ENCODE measurements around the gene ALOX15. TPM values are rescaled to one million over a fixed set of nuclear protein-coding genes. Genes with fewer than 3 reads are reported as not detected.
A peak's percentile ranks its signal among the peaks of the same experiment; 100 is the strongest.
"Not testable (repeated sequence)": the region's sequence is repeated elsewhere in the genome, so short reads cannot be mapped to it uniquely, and the experiment has no call there.

ALOX15 gene
- total RNA-seq, 2 donors from 2014 or later: not detected

DNA sequence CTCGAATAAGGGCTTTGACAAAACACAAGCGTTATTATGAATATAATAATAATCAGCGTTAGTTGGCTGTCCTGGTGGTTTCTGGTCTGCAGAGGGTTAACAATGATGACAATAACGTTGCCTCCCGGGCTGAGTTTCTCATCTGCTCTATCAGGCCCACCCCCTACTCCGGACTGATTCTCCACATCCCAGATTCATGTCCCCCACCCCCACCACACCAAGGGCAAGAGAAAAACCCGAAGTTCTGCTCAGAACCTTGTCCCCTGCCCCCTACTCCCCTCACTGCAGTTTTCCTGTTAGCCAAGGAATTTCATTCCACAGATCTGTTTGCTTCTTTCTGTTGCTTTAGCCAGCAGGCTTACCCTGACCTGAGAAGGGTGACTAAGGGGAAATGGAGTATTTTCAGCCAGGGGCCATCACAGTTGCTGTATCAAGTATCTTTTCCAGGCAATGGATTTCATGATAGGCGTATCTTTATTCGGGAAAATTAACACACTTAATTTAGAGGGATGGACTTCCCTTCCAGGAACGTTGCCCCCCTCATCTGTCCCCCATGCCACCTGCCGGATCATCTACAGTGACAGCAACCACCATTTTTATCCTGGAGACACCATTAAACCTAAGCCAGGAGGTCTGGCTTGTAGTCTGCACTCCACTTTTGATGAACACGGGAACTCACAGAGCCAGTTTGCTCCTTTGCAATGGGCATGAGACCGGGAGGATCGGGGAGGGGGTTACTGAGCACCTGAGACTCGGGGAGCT lies 23.7 kb downstream of the ALOX15 start:
- ATAC-seq: no peak
- Mint-ChIP-seq H3K4me3 (no peak overlapping the region), H3K4me1 (ENCODE audit: low read depth in 2 of 2) (no peaks in the 10 kb centered on the region)

DNA sequence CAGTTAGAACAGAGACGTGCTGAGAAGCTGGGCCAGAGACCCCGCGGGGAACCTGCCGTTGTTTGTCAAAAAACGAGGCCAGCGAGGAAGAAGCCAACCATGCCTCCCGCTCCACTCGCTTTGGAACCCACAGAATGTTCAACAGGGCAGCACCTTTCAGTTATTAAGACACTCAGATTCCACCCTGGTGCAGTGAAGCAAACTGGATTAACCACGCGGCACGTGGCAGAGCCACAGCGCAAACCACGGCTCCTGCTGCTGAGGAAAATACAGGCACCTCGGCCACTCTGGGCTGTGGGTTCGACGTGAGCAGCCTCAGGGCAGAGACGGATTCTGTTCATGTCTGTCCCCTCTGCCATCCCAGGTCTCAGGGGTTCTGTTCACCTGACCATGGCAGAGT lies 24.4 kb downstream of the ALOX15 start:
- H3K9me3 Mint-ChIP-seq: no peaks in the 10 kb centered on the region
- H3K36me3 Mint-ChIP-seq: no peaks in the 10 kb centered on the region
- H3K4me3 Mint-ChIP-seq: no peak overlapping the region
- peaks cover 5 to 13% of the 10 kb centered on the region in 2 donors for H3K27me3 Mint-ChIP-seq
- no peaks in the 10 kb centered on the region for H3K4me1 Mint-ChIP-seq (ENCODE audit: low read depth in 2 of 2)
- no peak for ATAC-seq
- H3K27ac Mint-ChIP-seq: no peak overlapping the region
- DNase-seq (ENCODE audit: low spot score): no peak

More for the DNA sequence above, 23.7 kb downstream of the ALOX15 start:
- no peak for DNase-seq (ENCODE audit: low spot score)
- Mint-ChIP-seq H3K9me3 (no peaks in the 10 kb centered on the region), H3K27ac (no peak overlapping the region), H3K27me3 (peaks cover 5 to 13% of the 10 kb centered on the region in 2 donors), H3K36me3 (no peaks in the 10 kb centered on the region)

DNA sequence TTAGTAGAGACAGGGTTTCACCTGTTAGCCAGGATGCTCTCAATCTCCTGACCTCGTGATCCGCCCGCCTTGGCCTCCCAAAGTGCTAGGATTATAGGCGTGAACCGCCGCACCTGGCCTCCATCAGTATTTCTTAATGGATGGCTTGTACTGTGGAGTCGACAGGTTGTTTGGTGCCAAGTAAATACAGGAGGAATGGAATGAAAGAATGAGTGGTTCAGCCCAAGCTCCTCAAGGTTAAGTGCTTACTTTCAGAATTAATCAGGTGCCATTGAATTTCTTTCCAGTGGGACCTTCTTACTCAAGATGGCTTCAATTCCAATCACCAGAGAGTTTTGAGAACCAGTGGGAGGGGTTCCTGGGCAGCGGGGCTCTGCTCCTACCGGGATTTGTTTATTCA lies 25.0 kb downstream of the ALOX15 start:
- Mint-ChIP-seq H3K27ac (no peak overlapping the region), H3K36me3 (no peaks in the 10 kb centered on the region), H3K4me1 (ENCODE audit: low read depth in 2 of 2) (no peaks in the 10 kb centered on the region), H3K9me3 (no peaks in the 10 kb centered on the region), H3K4me3 (no peak overlapping the region), H3K27me3 (peaks cover 5 to 15% of the 10 kb centered on the region in 2 donors)
- DNase-seq (ENCODE audit: low spot score) (no peak), ATAC-seq (no peak)

DNA sequence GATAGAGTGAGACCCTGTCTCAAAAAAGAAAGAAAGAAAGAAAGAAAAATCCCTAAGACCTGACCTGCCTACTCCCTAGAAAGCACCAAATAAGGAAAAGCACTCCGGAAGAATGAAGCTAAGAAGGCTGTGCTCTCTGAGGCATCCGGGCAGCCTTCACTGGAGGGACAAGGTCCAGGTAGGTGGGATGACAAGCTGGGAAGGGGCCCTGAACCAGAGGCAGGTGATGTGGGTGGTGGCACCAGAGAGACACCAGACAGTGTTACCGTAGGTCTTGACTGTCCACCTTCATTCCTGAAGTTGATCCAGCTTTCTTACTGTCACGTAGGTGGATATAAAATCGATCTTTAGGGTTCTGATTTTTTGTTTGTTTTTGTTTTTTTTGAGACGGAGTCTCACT lies 30.8 kb downstream of the ALOX15 start:
- no peaks in the 10 kb centered on the region for H3K9me3 Mint-ChIP-seq

DNA sequence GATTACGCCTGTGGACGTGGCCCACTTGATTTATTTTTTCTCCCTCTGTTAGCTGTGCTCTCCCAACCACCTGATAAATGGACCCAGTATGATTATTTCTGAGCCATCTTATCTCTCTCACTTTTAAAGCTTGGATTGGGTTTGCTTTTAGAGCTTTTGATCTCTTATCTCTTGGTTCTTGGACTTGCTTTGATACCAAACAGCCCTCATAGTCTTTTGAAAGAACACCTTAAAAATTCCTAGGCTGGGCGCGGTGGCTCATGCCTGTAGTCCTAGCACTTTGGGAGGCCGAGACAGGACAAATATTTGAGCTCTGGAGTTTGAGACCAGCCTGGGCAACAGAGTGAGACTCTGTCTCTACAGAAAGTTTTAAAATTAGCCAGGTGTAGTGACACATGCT lies 31.3 kb downstream of the ALOX15 start:
- H3K27ac Mint-ChIP-seq: no peak overlapping the region
- no peaks in the 10 kb centered on the region for H3K36me3 Mint-ChIP-seq
- ATAC-seq (no peak), DNase-seq (ENCODE audit: low spot score) (no peak)
- no peaks in the 10 kb centered on the region for H3K4me1 Mint-ChIP-seq (ENCODE audit: low read depth in 2 of 2)
- H3K9me3 Mint-ChIP-seq: no peaks in the 10 kb centered on the region
- H3K4me3 Mint-ChIP-seq: no peak overlapping the region
- H3K27me3 Mint-ChIP-seq: peaks cover 17 to 31% of the 10 kb centered on the region in 2 donors

More for the DNA sequence above, 30.8 kb downstream of the ALOX15 start:
- Mint-ChIP-seq H3K4me1 (ENCODE audit: low read depth in 2 of 2) (no peaks in the 10 kb centered on the region), H3K36me3 (no peaks in the 10 kb centered on the region), H3K4me3 (no peak overlapping the region), H3K27ac (no peak overlapping the region), H3K27me3 (peaks cover 19 to 35% of the 10 kb centered on the region in 2 donors)
- DNase-seq (ENCODE audit: low spot score): no peak
- ATAC-seq: no peak

DNA sequence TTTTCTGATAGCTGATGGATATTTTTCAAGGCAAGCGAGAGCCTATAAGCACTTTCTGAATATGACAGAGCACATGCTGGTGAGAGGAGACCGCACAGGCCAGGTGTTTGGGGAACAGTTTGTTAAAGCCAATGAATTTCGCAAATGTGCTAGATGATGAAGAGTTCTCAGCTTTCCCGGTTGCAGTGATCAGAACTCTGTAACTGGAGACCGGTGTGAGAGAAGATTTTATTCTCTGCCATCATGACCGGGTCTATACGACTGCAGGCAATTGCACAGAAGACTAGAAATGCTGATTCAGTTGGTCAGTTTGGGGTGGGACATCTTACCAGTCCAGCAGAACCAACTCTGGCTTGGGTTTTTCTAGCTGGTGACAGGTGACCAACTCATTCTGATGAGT lies 31.7 kb downstream of the ALOX15 start:
- Mint-ChIP-seq H3K4me1 (ENCODE audit: low read depth in 2 of 2) (no peaks in the 10 kb centered on the region), H3K9me3 (no peaks in the 10 kb centered on the region), H3K27ac (no peak overlapping the region), H3K27me3 (peaks cover 17 to 31% of the 10 kb centered on the region in 2 donors), H3K4me3 (no peak overlapping the region), H3K36me3 (no peaks in the 10 kb centered on the region)
- ATAC-seq: no peak
- DNase-seq (ENCODE audit: low spot score): no peak

DNA sequence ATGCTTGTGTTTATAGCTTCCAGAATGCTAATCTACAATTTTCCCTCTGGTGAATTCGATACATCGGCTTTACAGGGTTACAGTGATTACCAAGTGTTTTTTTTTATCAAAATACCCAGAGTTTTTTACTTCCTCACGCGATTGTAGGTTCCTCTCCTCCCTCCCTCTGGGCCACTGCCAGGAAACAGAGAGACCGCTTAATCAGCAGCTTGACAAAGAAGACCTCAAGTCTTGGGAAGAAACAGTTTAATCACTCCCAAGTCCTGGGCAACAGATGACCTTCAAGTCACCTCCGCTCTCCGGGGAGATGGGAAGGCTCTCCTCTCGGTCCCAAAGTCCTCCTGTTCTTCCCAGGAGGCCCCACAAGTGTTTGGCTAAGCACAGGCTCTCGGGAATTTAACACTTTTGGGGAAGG lies 33.7 kb downstream of the ALOX15 start:
- no peak overlapping the region for H3K27ac Mint-ChIP-seq
- no peak for DNase-seq (ENCODE audit: low spot score)
- H3K9me3 Mint-ChIP-seq: no peaks in the 10 kb centered on the region
- H3K4me3 Mint-ChIP-seq: no peak overlapping the region
- ATAC-seq: no peak
- H3K36me3 Mint-ChIP-seq: no peaks in the 10 kb centered on the region
- H3K4me1 Mint-ChIP-seq (ENCODE audit: low read depth in 2 of 2): no peaks in the 10 kb centered on the region
- peaks cover 17 to 25% of the 10 kb centered on the region in 2 donors for H3K27me3 Mint-ChIP-seq

DNA sequence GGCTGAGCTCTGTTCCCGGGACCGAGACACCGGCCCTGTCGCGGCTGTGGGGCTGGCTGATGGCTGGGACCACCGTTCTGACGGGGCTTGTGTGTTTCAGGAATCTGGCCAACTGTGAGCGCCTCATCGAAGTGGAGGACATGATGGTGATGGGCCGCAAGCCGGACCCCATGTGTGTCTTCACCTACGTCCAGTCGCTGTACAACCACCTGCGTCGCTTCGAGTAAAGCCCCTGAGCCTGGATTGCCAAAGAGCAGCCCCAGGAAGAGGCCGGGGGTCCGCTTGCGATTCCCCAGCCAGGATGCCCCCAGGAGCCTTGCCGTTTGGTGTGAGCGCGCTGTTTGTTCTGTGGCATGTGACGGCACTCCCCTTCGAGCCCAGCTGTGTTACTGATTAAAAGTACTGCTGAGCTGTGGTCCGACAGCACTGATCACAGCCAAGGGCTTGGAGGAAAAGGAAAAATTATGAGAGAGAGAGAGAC lies 34.2 kb downstream of the ALOX15 start:
- H3K27me3 Mint-ChIP-seq: peaks cover 17 to 25% of the 10 kb centered on the region in 2 donors
- DNase-seq (ENCODE audit: low spot score): no peak
- no peak overlapping the region for H3K27ac Mint-ChIP-seq
- no peaks in the 10 kb centered on the region for H3K36me3 Mint-ChIP-seq
- no peak overlapping the region for H3K4me3 Mint-ChIP-seq
- ATAC-seq: no peak
- H3K4me1 Mint-ChIP-seq (ENCODE audit: low read depth in 2 of 2): no peaks in the 10 kb centered on the region
- H3K9me3 Mint-ChIP-seq: no peaks in the 10 kb centered on the region

DNA sequence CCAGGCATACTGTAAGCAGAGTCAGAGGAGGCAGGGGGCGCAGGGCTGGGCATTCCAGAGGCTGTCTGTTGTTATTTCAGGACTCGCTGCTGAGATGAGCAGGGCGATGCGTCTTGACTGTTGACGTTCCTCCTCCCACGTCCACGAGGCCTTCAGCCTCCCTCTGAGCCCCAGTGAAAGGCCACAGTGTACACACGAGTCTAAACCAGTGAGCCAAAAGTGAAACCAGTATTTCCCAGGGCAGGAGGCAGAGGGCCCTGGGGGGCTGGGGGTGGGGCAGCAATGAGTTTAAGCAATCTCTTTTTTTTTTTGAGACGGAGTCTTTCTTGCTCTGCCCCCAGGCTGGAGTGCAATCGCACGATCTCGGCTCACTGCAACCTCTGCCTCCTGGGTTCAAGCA lies 35.7 kb downstream of the ALOX15 start:
- H3K4me3 Mint-ChIP-seq: no peak overlapping the region
- H3K4me1 Mint-ChIP-seq (ENCODE audit: low read depth in 2 of 2): no peaks in the 10 kb centered on the region
- ATAC-seq: no peak
- no peak for DNase-seq (ENCODE audit: low spot score)
- no peaks in the 10 kb centered on the region for H3K9me3 Mint-ChIP-seq
- H3K27ac Mint-ChIP-seq: no peak overlapping the region
- H3K36me3 Mint-ChIP-seq: no peaks in the 10 kb centered on the region
- H3K27me3 Mint-ChIP-seq: peaks cover 14 to 18% of the 10 kb centered on the region in 2 donors

DNA sequence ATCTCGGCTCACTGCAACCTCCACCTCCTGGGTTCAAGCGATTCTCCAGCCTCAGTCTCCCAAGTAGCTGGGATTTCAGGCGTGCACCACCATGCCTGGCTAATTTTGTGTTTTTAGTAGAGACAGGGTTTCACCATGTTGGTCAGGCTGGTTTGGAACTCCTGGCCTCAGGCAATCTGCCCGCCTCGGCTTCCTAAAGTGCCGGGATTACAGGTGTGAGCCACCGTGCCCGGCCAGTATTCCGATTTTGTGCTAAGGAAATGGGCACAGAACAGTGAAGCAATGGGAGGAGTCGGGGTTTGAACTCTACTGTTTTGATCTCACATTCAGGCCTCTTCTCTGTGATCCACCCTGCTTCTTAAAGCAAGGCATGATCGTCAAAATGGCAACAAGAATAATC lies 36.7 kb downstream of the ALOX15 start:
- not testable (repeated sequence) for ATAC-seq; H3K27ac Mint-ChIP-seq; H3K9me3 Mint-ChIP-seq; DNase-seq (ENCODE audit: low spot score); H3K4me3 Mint-ChIP-seq; H3K4me1 Mint-ChIP-seq (ENCODE audit: low read depth in 2 of 2); H3K36me3 Mint-ChIP-seq
- H3K27me3 Mint-ChIP-seq: peaks cover 14 to 16% of the 10 kb centered on the region in 2 donors

DNA sequence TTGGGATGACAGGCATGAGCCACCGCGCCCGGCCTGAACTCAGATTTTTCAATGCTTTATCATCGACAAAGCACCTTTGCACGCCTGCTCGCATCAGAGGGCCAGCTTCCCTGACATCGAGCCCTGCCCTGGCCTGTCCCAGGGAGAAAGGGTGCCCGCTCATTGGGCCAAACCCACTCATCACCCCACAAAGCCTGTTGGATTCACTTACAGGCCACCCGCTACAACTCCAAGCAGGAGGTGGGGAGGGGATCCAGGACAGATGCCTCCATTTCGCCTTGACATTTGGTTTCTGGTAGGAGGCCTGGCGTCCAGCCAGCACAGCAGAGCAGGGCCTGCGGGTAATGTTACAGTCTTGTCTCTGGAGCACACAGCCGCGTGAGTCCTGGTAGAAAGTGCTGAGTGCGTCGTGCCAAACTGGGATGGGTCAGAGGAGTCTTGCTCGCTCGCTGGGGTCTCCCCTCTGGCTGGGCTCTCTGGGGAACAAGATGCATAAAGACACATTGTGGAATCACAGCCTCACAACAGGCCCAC lies 37.3 kb downstream of the ALOX15 start:
- no peak overlapping the region for H3K4me3 Mint-ChIP-seq
- no peaks in the 10 kb centered on the region for H3K36me3 Mint-ChIP-seq
- ATAC-seq: no peak
- no peak for DNase-seq (ENCODE audit: low spot score)
- no peaks in the 10 kb centered on the region for H3K4me1 Mint-ChIP-seq (ENCODE audit: low read depth in 2 of 2)
- peaks cover 10 to 11% of the 10 kb centered on the region in 2 donors for H3K27me3 Mint-ChIP-seq
- no peak overlapping the region for H3K27ac Mint-ChIP-seq
- H3K9me3 Mint-ChIP-seq: no peaks in the 10 kb centered on the region

DNA sequence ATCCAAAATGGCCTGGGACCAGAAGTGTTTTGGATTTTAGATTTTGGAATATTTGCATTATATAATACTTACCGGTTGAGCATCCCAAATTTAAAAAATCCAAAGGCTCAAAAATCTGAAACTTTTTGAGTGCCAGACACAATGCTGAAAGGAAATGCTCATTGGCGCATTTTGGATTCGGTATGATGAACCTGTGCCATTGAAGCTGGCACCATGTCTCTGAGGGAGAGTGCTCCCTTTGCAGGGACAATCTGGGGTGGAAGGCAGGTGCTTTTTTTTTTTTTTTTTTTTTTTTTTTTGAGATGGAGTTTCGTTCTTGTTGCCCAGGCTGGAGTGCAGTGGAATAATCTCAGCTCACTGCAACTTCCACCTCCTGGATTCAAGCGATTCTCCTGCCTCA lies 39.4 kb downstream of the ALOX15 start:
- H3K27me3 Mint-ChIP-seq: peaks cover 0 to 6% of the 10 kb centered on the region in 2 donors
- H3K4me3 Mint-ChIP-seq: no peak overlapping the region
- DNase-seq (ENCODE audit: low spot score): no peak
- H3K9me3 Mint-ChIP-seq: no peaks in the 10 kb centered on the region
- no peak for ATAC-seq
- H3K4me1 Mint-ChIP-seq (ENCODE audit: low read depth in 2 of 2): no peaks in the 10 kb centered on the region
- H3K36me3 Mint-ChIP-seq: no peaks in the 10 kb centered on the region
- H3K27ac Mint-ChIP-seq: no peak overlapping the region

DNA sequence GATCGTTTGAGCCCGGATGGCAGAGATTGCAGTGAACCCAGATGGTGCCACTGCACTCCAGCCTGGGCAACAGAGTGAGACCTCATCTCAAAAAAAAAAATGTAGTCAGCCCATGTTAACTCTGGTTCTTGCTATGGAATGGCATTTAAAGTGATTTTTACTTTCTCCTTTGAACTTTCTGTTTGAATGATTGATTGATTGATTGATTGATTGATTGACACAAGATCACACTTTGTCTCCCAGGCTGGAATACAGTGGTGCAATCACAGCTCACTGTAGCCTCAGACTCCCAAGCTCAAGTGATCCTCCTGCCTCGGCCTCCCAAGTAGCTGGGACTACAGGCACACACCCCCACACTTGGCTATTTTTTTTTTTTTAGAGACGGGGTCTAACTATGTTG lies 40.2 kb downstream of the ALOX15 start:
- Mint-ChIP-seq H3K9me3 (no peaks in the 10 kb centered on the region), H3K36me3 (no peaks in the 10 kb centered on the region), H3K4me3 (no peak overlapping the region), H3K4me1 (ENCODE audit: low read depth in 2 of 2) (no peaks in the 10 kb centered on the region), H3K27me3 (peaks cover 0 to 7% of the 10 kb centered on the region in 2 donors), H3K27ac (no peak overlapping the region)
- ATAC-seq (no peak), DNase-seq (ENCODE audit: low spot score) (no peak)

DNA sequence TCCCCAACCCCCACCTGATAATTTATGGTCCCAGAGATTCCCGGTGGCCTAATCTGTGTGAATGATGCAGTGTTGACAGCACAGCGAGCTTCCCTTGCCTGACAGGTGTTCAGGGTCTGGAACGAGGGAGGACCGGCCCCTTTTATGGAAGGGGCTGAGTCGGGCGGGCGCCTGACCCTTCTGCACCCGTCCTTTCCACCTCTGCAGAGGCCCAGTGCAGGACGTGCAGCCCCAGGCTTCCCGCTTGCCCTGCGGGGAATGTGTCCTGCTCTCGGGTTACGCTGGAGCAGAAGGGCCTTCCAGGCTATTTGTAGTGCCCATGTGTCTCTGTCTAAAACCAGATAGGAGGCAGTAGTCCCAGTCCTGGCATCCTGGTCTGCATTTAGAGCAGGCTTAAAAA lies 40.9 kb downstream of the ALOX15 start:
- Mint-ChIP-seq H3K9me3 (no peaks in the 10 kb centered on the region), H3K27me3 (peaks cover 0 to 7% of the 10 kb centered on the region in 2 donors), H3K4me1 (ENCODE audit: low read depth in 2 of 2) (no peaks in the 10 kb centered on the region), H3K4me3 (no peak overlapping the region), H3K36me3 (no peaks in the 10 kb centered on the region), H3K27ac (no peak overlapping the region)
- DNase-seq (ENCODE audit: low spot score) (peak; percentile 39), ATAC-seq (no peak)

Measured in natural killer cell treated with Interleukin-12 subunit alpha and Interleukin-12 subunit beta and Interleukin-15 and Interleukin-18, amount 100 ng/mL, for 72 hours (primary cell).